ENCODE results near the gene GINS3. TPM values are rescaled to one million over a fixed set of nuclear protein-coding genes. Genes with fewer than 3 reads are reported as not detected.

The GINS3 gene
- polyA plus RNA-seq (ENCODE audit: insufficient read length), result 15.0 TPM
- long read RNA-seq, donor 1, transcript GINS3-206 (1 exons, 3,202 nt), result major isoform, 10 of 98 reads
- long read RNA-seq, donor 1, partial matches to known transcripts, result 39 of 98 reads
- long read RNA-seq, donor 1, other reads (novel, unspliced or antisense), result 46 of 98 reads
- long read RNA-seq, donor 2, partial matches to known transcripts, result 0 of 6 reads
- long read RNA-seq, donor 2, other reads (novel, unspliced or antisense), result 0 of 6 reads
- long read RNA-seq, donor 3, partial matches to known transcripts, result 0 of 7 reads
- long read RNA-seq, donor 3, other reads (novel, unspliced or antisense), result 0 of 7 reads
- long read RNA-seq, donor 4, partial matches to known transcripts, result 0 of 1 reads
- long read RNA-seq, donor 4, other reads (novel, unspliced or antisense), result 0 of 1 reads
- long read RNA-seq, donor 5, transcript GINS3-206 (1 exons, 3,202 nt), result major isoform, 13 of 75 reads
- long read RNA-seq, donor 5, partial matches to known transcripts, result 57 of 75 reads
- long read RNA-seq, donor 5, other reads (novel, unspliced or antisense), result 0 of 75 reads
- long read RNA-seq, donor 6, transcript GINS3-206 (1 exons, 3,202 nt), result major isoform, 11 of 12 reads
- long read RNA-seq, donor 6, partial matches to known transcripts, result 0 of 12 reads
- long read RNA-seq, donor 6, other reads (novel, unspliced or antisense), result 0 of 12 reads
- long read RNA-seq, donor 7, transcript GINS3-206 (1 exons, 3,202 nt), result major isoform, 8 of 14 reads
- long read RNA-seq, donor 7, partial matches to known transcripts, result 0 of 14 reads
- long read RNA-seq, donor 7, other reads (novel, unspliced or antisense), result 0 of 14 reads
- long read RNA-seq, donor 8, partial matches to known transcripts, result 0 of 2 reads
- long read RNA-seq, donor 8, other reads (novel, unspliced or antisense), result 0 of 2 reads

DNA sequence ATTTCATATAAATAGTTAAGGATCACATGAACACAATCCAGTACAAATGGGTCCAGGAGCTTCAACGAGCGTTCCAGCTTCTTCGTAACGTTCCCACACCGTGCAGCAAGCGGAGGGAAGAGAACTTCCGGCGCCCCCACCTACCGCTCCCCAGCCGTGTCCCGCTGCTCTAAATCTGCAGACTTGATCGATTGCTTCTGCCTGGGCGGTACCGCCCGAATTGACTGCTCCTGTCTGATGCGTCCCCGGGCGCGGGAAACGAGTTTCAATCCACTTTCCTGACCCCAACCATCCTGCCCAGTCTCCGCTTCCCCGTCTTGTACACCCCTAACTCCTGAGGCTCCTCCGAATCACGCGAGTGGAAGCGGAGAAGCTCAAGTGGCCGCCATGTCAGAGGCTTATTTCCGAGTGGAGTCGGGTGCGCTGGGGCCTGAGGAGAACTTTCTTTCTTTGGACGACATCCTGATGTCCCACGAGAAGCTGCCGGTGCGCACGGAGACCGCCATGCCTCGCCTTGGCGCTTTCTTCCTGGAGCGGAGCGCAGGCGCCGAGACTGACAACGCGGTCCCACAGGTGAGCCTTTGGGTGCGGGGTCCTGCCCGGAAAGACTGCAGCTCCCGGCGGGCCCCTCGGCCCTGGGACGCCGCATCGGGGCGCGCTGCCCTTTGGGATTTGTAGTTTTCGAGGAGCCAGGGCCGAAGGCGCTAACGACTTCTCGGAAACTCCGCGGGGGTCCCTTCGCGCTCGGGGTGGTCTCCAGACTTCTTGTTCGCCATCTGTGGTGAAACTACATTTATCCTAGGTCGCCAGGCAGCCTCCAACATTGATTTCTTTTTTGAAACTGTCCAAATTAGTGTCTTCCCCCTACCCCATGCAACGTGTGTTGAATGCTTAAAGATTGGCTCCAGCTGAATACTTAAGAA, at the start of gene GINS3:
GINS3 (plus strand) TSS at position 257 of the 923 bp plus-strand sequence; CDS start at position 388, 131 bp downstream.
- peak; percentile 91 for DNase-seq

DNA sequence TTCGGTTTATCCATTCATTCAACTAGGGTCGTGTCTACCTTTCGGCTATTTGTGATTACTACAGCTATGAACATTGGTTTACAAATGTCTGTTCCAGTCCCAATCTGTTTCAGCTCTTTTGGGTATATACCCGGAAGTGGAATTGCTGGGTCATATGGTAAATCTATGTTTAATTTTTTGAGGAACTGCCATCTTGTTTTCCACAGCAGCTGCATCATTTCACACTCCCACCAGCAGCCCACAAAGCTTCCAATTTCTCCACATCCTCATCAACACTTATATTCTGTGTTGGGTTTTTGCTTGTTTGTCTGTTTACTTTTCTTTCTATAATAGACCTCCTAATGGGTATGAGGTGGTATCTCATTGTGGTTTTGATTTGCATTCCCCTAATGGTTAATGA, 48.7 kb upstream of the GINS3 start:
- no peak for DNase-seq

DNA sequence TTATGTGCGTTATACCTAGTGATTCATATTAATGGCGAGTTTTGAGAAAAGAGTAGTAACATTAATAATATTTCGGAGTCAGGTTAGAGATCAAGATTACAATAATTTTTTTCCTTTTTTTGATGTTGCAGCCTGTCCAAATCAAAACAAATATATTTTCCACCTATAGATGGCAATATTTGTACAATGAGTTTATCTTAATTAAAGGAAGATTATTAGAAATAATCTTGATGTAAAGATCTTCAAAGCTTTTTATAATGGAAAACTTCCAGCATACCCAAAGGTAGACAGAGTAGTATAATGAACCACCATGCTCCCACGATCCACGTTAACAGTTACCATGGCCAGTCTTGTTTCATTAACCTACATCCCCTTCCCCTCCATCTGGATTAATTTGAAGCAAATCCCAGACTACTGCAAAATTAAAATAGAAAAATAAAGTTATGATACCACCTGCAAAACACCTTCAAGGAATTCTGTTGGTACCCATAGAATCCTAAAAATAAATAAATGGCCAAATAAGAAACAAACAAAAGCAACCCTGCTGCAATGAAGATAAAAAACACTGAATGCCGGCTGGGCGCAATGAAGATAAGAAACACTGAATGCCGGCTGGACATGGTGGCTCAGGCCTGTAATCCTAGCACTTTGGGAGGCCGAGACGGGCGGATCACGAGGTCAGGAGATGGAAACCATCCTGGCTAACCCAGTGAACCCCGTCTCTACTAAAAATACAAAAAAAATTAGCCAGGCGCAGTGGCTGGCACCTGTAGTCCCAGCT, 46.5 kb upstream of the GINS3 start:
- no peak for DNase-seq

DNA sequence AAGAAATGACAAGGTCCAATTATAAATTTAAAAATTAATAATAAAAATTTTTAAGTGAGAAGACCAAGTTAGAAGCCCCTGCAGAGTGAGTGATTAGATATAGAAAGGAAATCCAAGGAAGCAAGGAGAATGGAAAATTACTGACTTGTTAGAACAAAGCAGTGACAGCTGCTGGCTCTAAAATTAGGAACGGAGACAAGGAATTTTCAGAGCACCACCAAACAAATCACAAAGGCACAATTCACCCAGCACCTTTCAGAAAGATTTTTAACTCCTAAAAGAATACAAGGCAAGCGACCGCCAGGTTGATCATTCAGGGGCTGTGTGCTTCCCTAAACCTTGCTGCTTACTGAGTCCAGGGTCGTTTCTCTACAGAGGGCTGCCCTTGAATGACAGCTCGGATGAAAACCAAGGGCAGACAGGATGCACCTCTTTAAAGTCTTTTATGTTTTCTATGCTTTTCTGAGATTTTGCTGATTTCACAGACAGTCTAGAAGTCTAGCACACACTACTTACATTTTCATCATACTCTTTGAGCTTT, 45.4 kb upstream of the GINS3 start:
- DNase-seq, result no peak

DNA sequence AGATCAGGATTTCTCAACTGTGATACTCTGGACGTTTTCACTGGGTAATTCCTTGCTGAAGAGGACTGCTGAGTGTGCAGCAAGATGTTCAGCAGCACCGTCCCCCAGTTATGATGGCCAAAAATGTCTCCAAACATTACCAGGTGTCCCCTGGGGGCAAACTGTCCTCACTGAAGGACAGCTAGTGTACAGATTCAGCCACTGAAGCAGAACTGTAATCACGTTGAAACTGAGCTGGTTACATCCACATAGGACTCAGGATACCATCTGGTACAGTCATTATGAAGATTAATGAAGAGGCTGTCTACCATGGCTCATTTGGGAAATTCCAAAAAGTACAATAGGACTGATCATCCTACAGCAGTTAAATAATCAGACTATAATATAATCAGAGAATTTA, 43.3 kb upstream of the GINS3 start:
- no peak for DNase-seq

DNA sequence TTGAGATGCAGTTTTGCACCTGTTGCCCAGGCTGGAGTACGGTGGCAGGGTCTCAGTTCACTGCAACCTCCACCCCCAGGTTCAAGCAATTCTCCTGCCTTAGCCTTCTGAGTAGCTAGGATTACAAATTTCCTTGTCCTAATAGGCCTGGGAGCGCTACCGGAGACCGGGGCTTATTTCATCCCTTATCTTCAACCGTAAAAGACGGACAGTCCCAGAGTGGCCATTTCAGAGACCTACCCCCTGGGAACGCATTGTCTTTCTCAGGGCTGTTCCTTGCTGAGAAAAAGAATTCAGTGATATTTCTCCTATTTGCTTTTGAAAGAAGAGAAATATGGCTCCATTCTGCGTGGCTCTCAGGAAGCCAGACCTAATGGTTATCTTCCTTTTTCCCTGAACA, 39.6 kb upstream of the GINS3 start:
- no peak for DNase-seq

DNA sequence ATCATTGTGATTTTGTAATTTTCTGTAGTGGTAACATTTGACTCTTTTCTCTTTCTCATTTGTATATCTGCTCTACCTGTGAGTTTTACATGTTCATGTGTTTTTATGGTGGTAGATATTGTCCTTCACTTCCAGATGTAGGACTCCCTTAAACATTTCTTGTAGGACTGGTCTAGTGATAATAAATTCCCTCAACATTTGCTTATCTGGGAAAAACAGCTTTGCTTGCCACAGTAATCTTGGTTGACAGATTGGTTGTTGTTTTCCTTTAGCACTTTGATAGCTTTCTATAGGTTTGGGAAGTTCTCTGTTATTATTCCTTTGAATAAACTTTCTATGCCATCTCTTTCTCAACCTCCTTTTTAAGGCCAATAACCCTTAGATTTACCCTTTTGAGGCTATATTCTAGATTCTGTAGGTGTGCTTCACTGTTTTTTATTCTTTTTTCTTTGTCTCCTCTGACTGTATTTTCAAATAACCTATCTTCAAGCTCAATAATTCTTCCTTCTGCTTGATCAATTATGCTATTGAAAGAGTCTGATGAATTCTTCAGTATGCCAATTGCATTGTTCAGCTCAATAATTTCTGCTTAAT, 32.1 kb upstream of the GINS3 start:
- DNase-seq, result no peak

DNA sequence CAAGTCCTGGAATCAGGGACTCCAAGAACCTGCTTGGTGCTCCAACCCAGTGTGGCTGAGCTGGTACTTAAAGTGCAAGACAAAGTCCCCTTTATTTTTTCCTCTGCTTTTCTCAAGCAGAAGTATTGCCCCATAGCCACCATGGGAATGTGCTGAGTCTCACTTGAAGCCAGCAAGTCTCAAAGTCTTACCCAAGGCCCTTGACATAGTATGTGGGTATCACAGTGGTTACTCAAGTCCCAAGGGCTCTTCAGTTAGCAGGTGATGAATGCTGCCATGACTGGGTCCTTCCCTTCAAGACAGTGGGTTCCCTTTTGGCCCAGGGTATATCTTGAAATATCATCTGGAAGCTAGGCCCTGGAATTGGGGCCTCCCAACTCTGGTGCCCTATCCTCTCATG, 30.5 kb upstream of the GINS3 start:
- no peak for DNase-seq

DNA sequence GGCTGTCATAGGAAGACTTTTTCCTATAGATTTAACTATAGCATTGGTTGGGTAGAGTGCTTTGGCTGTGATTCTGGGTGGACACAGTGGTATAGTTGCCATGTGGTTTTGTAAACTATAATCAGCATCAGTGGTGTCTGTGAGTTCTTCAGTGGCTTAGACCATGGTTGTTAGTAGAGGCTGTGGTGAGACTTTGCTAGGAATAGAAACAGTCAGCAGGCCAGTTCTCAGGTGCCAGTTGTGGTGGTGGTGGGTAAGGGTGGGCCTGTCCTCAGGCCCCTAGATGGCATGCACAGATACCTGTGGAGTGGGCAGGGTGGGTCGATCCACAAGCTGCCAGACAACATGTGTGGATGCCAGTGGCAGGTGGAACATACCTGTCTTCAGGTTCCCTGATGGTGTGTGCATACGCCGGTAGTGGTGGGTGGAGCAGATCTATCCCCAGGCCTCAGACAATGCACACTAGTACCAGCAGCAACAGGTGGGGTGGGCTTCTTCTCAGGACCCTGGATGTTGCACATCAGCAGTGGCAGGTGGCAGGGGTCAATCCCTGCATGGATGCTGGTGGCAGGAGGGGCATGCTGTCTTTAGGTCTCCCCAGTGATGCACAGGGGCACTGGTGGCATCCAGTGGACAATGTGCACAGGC, 28.4 kb upstream of the GINS3 start:
- no peak for DNase-seq

DNA sequence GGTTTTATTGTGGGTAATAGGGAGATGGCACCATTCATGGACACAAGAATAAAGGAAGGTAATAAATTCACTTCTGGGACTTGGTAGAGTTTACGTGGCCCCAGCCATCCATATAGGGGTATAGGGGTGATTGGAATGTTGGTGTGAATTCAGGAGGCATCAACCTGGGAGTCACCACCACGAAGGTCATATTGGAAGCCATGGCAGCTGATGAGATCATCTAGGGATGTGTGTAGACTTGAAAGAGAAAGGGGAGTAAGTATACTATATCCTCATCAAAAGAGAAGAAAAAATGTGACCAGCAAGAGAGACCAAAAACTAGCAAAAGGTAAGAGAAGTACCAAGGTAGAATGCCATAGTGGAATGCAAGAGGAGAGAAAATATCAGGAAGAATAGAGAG, 26.6 kb upstream of the GINS3 start:
- DNase-seq, result no peak

DNA sequence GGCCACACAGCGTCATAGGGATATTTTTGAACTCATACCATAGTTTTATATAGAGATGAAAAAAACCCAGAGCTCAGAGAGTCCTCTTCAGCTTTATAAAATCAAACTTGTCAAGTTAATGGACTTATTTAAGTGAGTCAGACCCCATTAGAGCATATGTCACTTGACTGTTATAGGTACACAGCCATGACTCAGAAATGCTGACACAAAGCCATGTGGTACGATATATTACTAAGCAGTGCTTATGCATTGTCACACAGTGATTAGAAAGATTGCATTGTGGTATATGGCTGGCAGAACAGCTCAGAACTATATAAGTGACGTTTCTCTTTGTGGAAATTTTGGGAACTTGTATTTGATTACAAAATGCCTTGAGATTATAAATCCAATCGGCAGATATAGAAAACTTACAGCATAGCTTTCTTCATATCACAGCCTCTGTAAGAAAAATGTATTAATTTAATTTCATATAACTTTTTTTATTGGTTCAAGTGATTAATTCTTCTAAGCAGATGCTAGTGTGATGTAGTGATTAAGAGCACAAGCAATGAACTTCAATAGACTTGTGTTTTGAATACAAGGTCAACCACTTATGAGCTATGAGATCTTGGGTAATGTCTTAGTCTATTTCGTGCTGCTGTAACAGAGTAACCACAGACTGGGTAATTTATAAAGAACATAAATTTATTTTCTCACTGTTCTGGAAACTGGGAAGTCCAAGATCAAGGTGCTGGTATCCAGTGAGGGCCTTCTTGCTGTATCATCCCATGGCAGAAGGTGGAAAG, 25.8 kb upstream of the GINS3 start:
- DNase-seq, result no peak

DNA sequence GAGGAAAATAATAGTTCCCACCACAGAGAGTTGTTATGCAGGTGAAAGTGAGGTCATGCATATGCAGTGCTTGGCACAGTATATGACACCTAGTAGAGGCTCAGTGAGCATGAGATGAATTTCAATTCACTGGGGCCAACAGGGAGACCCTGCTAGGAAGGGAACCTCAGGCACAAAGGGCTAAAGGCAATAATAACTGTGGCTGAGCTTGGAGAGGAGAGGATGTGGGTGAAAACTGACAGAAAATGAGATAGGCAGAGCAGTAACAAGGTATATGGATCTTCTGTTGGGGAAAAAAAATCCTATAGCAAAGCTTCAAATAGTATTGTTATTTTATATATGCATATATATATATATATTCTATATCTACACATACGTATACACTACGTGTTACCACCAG, 25.0 kb upstream of the GINS3 start:
- DNase-seq, result no peak

DNA sequence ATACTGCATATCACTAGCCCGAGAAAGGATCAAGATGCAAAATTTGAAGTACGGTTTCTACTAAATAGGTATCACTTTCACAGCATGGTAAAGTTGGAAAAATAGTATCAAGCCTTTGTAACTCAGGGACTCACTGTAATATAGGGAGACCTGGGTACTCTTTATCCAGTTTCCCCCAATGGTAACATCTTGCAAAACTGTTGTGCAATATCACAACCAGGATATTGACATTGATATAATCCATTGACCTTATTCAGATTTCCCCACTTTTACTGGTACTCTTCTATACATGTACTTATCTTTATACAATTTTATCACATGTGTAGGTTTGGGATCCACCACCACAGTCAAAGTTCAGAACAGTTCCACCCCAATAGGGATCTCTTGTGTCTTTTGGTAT, 20.4 kb upstream of the GINS3 start:
- no peak for DNase-seq

DNA sequence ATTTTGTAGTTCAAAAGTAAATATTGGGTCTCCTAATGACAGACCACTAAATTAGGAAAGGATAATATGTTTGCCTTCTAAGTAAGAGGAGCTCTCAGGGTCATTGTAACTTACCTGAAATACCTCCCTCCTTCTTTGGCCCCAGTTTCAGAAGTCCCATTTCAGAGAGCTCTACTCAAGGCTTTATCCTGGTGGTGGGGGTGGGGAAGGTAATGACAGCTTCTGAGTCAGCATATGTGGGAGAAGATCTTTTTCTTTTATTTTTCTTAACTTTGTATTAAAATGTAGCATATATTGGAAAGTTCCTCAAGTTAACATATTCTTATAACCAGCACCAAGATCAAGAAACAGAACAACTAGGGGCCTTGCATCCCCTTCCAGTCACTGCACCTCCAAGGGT, 16.9 kb upstream of the GINS3 start:
- DNase-seq, result no peak

DNA sequence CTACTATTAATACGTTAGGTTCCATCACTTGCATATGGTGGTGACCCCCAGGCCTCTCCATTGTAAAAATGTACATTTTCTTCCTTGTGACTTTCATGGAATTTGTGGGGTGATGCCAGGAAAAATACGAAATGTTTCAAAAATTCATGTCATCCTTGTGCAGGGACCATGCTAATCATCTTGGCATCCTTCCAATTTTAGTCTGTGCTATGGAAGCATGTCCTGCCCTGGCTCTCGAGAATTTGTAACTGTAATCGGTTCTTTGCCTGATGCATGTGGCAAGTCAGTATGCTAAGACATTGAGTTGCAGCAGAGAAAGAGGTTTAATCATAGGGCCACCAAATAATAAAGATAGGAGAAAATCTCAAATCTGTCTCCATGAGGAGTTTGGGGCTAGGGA, 14.3 kb upstream of the GINS3 start:
- no peak for DNase-seq

DNA sequence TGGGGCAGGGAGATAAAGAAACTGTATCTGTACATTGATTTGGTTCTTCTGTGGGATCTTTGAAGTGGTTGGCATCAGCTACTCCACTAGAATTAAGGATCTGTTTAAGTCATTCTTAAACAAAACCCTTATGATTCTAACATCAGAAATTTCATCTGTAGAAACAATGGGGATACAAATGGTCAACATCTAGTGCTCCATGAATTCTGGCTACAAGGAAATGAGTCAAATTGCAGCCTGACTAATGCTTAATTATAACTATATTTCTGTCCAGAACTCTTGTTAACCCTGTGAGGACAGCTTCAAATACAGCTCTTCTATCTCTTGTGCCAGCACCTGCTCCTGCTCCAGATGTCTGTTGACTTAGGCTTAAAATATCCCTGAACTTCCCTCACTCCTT, 13.9 kb upstream of the GINS3 start:
- DNase-seq, result no peak

DNA sequence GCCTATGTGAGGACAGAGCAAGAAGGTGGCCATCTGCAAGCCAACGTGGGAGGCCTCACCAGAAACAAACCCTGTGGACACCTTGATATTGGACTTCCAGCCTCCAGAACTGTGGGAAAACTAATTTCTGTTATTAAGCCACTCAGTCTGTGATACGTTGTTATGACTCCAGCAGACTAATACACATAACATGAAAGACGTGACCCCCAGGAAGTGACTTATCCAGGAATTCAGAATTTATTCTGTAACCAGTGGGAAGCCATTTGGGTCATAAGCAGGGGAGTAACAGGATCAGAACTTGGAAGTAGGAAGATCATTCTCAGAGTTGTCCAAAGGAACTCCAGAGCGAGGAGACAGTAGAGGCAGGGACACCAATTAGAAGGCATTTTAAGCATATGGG, 12.5 kb upstream of the GINS3 start:
- DNase-seq, result no peak

DNA sequence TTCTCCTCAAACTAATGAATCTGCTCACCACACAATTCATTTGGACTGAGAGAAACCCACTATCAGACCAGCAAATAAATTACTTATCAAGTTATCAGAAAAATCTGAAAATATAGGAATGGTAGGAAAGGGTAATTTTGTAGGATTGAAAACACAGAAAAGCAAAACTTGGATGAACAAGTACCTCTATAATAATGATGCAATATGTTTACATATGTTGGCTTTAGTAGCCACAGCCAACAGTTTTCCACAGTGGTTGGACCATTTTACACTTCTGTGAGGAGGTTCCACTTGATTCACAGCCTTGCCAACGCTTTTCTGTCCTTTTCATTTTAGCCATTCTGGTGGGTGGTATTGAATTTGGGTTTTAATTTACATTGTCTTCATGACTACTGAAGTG, 10.6 kb upstream of the GINS3 start:
- no peak for DNase-seq

DNA sequence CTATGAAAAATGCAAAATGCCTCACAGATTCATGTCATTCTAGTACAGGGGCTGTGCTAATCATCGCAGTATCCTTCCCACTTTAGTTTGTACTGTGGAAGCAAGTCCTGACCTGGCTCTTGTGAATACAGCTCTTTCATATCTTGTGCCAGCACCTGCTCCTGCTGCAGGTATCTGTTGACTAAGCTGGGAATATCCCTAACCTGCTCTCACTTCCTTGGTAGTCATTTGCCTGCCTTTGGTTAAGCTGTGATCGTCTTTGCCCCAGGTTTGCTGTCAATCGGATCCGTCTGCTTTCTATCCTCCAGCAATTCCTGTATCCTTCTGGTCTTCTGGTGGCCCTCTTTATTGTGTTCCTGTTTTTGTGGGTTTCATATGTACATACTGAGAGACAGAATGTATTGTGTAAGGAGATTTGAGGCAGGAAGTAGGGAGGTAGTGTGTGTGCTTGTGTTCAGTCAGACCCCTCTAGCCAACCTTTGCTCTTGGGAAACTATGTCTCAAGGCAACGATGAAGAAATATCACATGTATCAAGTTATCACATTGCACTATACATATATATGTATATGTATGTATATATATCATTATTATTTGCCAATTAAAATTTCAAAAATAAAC, 7.7 kb upstream of the GINS3 start:
- no peak for DNase-seq

Measured in left kidney (tissue), 8 donors.